Left renal pelvis (tissue), 4 donors: ENCODE results near the gene ATP11C. TPM values are rescaled to one million over a fixed set of nuclear protein-coding genes. Genes with fewer than 3 reads are reported as not detected.

Experiments
- DNase-seq, 4 donors: peaks; one replicate each; pipeline ENCODE4 v3.0.0-alpha.2; 2013; ENCODE audit warnings: low read depth in 4 of 4, low spot score in 3 of 4
- polyA plus RNA-seq, 4 donors: library from polyadenylated mRNA; unstranded; fragments of 120-200 nt; gene quantifications; one replicate each; pipeline ENCODE4 v1.2.1, GENCODE V29; 2013; ENCODE audit not compliant: insufficient read length in 4 of 4

ATP11C gene
- polyA plus RNA-seq, 4 donors: 36.3 to 45.2 (median 42.2) TPM

- no peak for DNase-seq
Observed at GRCh38 chrX:139815771-139816170, 117.1 kb downstream of the ATP11C start.

- DNase-seq: no peak
Observed at GRCh38 chrX:139811942-139812629, 120.8 kb downstream of the ATP11C start.

GRCh38 chrX:139804482-139804881 is 128.4 kb downstream of the ATP11C start:
- DNase-seq: no peak

- no peak for DNase-seq
Observed at GRCh38 chrX:139803224-139803623, 129.6 kb downstream of the ATP11C start.

GRCh38 chrX:139802048-139802447 is 130.8 kb downstream of the ATP11C start:
- DNase-seq: no peak

GRCh38 chrX:139801397-139801813 is 131.4 kb downstream of the ATP11C start:
- no peak for DNase-seq

GRCh38 chrX:139798701-139799100 is 134.2 kb downstream of the ATP11C start:
- no peak for DNase-seq

GRCh38 chrX:139795196-139795595 is 137.7 kb downstream of the ATP11C start:
- DNase-seq: no peak

GRCh38 chrX:139787601-139788000 is 145.3 kb downstream of the ATP11C start:
- no peak for DNase-seq

- DNase-seq: no peak
Observed at GRCh38 chrX:139784807-139785206, 148.0 kb downstream of the ATP11C start.

- DNase-seq: no peak
Observed at GRCh38 chrX:139783959-139784358, 148.9 kb downstream of the ATP11C start.

- DNase-seq: no peak
Observed at GRCh38 chrX:139783030-139783429, 149.8 kb downstream of the ATP11C start.

GRCh38 chrX:139776599-139776998 is 156.3 kb downstream of the ATP11C start:
- DNase-seq: no peak

- DNase-seq: no peak
Observed at GRCh38 chrX:139770366-139770765, 162.5 kb downstream of the ATP11C start.

GRCh38 chrX:139766545-139766983 is 166.3 kb downstream of the ATP11C start:
- DNase-seq: no peak

GRCh38 chrX:139762400-139763183 is 170.3 kb downstream of the ATP11C start:
- no peak for DNase-seq

- no peak for DNase-seq
Observed at GRCh38 chrX:139759637-139760036, 173.2 kb downstream of the ATP11C start.

- no peak for DNase-seq
Observed at GRCh38 chrX:139758809-139759208, 174.0 kb downstream of the ATP11C start.

- DNase-seq: no peak
Observed at GRCh38 chrX:139758250-139758649, 174.6 kb downstream of the ATP11C start.

GRCh38 chrX:139751053-139751452 is 181.8 kb downstream of the ATP11C start:
- DNase-seq: no peak

- DNase-seq: no peak
Observed at GRCh38 chrX:139750390-139750789, 182.5 kb downstream of the ATP11C start.

GRCh38 chrX:139739138-139739537 is 193.7 kb downstream of the ATP11C start:
- DNase-seq: no peak
